ENCODE results near the gene SIRPG.

Gene SIRPG

DNA sequence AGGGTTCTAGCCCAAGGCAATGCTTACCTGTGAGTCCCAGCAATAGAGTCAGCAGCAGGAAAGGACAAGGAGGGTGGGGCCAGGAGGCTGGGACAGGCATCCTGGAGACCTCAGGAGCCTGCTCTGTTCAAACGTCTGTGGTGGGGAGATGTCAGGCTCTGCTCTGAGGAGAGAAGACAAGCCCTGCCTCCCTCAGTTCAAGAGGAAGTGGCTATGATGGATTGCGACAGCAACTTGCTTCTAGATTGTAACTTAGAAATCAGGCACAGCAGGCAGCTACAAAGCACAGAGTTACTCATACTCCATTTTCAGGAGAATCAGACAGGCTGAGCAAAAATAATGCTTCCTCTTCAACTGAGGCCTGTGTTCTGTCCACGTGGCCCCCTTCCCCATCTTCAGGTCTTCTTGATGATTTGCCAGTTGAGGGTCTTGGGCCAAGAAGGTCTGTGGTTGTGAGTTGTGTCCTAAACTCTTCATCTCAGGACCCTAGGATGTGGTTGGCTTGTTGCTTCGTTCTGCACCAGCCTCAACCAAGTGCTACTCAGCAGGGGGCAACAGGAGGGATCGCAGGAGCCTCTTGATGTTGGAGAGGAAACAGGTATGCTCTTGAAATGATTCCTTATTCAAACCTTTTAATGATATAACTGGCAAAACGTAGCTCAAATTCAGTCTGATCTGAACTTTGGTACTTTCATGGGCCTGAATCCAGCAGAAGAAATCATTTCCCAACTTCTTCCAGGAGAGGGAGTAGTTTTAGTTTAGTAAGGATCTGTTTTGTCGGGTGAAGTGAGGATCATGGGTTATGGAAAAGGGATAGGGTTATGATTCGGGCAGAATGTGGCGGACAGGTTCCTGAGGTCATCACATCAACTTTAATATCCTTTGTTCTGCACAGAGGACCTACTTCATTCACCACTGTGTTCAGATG, 68.8 kb downstream of the SIRPG start:
- no peak for DNase-seq

DNA sequence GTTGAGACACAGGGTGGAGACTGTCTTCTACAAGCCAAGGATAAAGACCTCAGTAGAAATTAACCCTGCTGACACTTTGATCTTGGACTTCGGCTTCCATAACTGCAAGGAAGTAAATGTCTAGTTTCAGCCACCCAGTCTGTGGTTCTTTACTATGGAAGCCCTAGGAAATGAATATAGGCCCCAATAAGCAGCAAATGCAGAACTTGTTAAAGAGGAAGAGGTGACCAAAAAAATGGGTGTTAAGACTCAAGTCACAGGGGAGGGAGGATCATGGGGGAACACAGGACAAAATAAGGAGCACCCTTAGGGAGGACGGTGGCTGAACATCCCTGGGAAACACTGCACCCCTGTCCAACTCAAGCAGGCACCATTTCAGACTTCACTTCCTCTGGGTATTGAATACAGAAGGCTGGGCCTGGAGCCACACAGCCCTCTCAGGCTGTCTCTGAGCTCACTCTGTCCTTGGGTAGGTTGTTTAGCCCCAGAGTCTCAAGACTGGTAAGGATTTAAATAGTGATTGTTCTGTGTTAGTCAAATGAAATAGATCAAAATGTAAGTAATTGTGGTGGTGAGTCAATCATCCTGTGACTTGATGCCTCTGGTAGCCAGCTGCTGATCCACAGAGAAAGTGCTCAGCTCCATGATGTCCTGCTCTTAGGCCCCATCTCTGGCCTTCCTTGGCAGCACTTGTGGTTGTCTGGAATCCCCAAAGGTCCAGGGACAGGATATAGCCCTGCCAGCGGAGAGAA, 69.6 kb downstream of the SIRPG start:
- DNase-seq = no peak

DNA sequence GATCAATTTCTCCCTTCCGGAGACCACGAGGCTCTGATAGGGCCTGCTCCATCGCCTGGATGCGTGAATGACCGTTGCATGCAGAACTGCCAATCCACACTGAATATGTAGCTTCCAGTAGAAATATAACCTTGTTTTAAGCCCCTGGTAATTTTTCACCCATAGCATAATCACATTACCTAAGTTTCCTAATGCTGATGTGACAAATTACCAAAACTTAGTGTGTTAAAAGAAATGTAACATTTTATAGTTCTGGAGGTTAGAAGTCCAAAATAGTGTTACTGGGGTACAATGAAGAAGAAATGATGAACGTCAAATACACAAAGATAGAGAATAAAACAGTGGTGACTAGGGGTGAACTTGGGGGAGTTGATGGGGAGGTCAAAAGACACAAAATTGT, 78.1 kb downstream of the SIRPG start:
- no peak for DNase-seq

Data from fibroblast of skin of right biceps (primary cell).